ENCODE measurements around the gene FBXW8.
A peak's percentile ranks its signal among the peaks of the same experiment; 100 is the strongest.

FBXW8 gene

GRCh38 chr12:117025481-117026151 lies 114.9 kb downstream of the FBXW8 start:
- H3K27ac ChIP-seq, result no peak overlapping the region
- TF ChIP-seq CTCF (conservative IDR thresholded peaks at IDR 0.05), result peak; percentile 84
- TF ChIP-seq ZFX (IDR thresholded peaks at IDR 0.05), result no peak

GRCh38 chr12:117026343-117026742 lies 115.6 kb downstream of the FBXW8 start:
- TF ChIP-seq CTCF (conservative IDR thresholded peaks at IDR 0.05) (no peak), ZFX (IDR thresholded peaks at IDR 0.05) (no peak)
- no peak overlapping the region for H3K27ac ChIP-seq

- no peak overlapping the region for H3K27ac ChIP-seq
- no peak for TF ChIP-seq ZFX (IDR thresholded peaks at IDR 0.05)
- no peak for TF ChIP-seq CTCF (conservative IDR thresholded peaks at IDR 0.05)
Measured at GRCh38 chr12:117026921-117027250, 116.1 kb downstream of the FBXW8 start.

DNA sequence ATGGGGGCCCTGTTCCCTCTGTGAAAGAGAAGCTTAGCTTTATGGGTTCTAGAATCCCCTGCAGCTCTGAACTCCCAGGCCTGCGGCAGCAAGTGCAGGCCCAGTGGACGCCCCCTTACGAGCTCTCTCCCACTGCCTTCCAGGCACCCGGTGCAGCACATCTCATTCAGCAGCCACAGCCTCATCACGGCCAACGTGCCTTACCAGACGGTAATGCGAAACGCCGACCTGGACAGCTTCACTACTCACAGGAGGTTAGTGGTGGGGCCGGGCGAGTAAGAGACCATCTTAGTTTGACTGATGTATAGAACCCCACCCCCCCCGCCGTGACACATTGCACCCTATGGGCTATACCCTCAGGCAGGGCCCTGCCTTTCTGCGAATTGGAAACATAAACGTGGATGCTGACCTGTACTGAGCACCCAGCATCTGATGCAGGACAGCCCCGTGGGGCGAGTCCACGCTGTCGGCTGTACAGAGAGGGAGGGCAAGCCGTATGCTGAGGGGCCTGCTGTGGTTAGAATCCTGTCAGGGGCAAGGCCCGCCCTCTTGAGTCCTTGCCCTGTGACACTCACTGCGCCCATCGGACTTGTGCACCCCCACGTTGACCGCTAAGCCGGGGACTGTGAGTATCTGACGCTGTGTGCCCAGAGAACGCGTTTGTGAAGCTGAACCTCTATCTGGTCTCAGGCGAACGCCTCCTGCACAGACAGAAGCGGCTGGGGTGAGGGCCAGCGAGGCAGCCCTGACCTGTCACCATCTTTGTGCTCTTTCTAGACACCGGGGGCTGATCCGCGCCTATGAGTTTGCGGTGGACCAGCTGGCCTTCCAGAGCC lies 116.7 kb downstream of the FBXW8 start:
- H3K27ac ChIP-seq, result no peak overlapping the region
- no peak for TF ChIP-seq CTCF (conservative IDR thresholded peaks at IDR 0.05)
- no peak for TF ChIP-seq ZFX (IDR thresholded peaks at IDR 0.05)

DNA sequence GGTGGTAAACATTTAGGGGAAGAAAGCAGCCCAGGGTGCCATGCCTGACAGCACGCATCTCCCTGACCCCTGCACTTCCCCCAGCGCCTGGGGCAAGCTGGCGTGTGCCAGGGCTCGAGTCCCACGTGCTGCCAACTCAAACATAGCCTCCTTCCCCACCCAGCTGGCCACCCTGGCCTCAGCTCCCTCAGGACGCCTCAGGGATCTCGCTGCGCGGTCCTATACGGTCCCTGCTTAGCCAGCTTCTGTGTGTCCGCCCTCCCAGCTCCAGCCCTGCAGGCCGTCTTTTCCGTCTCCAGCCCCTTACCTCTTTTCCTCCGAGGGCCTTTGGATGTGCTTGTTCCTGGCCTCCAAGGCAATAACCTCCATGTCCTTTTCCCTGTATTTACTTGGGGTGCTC lies 117.5 kb downstream of the FBXW8 start:
- H3K27ac ChIP-seq, result no peak overlapping the region

DNA sequence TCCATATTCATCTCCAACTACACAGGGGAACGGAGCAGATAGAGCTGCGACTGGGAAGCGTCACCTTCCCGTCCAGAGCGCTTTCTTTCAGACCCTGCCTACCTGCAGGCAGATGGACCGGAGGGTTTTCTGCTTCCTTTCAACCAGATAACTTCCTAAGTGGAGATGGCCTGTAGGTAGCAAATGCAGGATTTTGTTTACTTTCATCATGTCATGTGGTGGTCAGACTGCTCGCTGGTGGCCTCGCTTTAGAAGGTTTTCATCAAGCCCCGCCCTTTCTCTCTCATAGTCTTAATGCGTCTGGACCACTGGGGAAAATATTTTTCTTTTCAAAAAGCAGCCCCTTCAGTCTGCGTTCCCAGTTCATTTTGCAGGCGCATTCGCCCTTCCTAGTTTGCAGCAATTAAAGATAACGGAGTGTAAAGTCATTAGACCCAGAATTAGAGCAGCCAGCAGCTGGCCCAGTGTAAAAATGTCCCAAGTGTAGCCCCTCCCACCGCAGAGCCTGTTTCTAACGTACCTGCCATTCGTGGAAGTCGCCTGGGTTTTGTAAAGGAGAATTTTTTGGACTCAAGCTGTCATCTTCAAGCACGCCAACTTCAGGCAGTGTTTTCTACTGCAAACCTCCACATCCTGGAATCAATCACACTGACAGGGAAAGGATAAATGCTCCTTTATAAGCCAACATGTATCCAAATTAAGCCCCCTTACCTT lies 119.6 kb downstream of the FBXW8 start:
- no peak overlapping the region for H3K27ac ChIP-seq
- TF ChIP-seq ZFX (IDR thresholded peaks at IDR 0.05), result no peak
- TF ChIP-seq CTCF (conservative IDR thresholded peaks at IDR 0.05), result no peak

More for the DNA sequence above, 117.5 kb downstream of the FBXW8 start:
- no peak for TF ChIP-seq CTCF (conservative IDR thresholded peaks at IDR 0.05)
